Measurements from ENCODE around the gene NGEF.

GRCh38 chr2:232894746-232895145 is 118.3 kb downstream of the NGEF start:
- TF ChIP-seq CTCF (IDR thresholded peaks at IDR 0.05) (no peak), POLR2A (IDR thresholded peaks at IDR 0.05) (no peak), EP300 (IDR thresholded peaks at IDR 0.05) (no peak)
